GM21390 (cell line): ENCODE measurements around the gene EHHADH.

Experiments used
- ATAC-seq: cut with Tn5 transposase; IDR thresholded peaks from one replicate; pipeline ENCODE4 v1.9.1; 2021; ENCODE audit not compliant: unreplicated experiment

The EHHADH gene

DNA sequence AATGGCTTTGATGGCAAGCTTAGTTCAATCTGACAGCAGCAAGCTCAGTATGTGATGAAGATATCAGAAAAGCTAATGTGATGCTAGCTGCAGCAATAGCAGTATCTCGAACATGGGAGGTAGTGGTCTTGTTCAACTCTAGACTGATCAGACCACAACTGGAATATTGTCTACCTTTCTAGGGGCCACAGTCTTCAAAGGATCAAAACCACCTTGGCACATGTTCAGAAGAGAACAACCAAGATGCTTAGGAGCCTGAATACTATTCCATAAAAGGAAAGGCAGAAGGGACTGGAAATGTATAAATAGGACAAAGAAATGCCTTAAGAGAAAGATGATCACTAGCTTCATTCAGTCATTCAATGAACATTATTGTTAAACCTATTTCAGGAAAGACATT, 103.3 kb downstream of the EHHADH start:
- no peak for ATAC-seq

DNA sequence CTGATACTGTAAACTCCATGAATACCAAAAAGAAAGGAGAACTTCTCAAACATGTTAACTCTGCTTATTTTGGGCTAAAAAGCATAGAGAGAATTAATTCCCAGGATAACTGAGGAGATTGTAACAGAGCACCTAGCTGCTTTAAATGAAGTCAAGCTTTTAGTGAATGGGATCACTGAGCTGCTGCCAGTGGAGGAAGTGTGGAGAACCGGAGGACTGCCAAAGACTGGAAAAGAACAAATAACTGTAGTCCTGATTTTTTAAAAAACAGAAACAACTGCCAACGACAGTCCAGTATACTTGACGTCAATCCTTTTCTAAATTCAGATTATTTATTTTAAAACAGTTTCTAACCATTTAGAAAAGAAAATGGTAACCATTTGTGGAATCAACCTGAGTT, 104.3 kb downstream of the EHHADH start:
- no peak for ATAC-seq

DNA sequence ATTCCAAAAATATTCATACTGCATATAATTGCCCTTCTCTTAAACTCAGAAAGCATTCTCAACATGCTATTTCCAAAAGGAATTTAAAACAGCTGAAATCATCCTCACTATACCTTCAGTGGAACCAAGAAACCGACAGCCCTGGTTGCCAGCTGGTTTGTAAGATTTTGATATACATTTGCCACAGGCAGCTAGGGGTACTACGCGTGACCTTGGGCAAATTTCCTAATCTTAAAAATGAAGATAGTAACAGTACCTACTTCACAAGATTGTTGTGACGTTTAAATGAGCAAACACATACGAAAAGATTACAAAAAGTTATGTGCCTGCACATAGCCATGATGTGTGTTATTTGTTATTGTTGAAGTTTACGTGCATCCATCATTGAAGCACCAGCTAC, 108.3 kb downstream of the EHHADH start:
- no peak for ATAC-seq

DNA sequence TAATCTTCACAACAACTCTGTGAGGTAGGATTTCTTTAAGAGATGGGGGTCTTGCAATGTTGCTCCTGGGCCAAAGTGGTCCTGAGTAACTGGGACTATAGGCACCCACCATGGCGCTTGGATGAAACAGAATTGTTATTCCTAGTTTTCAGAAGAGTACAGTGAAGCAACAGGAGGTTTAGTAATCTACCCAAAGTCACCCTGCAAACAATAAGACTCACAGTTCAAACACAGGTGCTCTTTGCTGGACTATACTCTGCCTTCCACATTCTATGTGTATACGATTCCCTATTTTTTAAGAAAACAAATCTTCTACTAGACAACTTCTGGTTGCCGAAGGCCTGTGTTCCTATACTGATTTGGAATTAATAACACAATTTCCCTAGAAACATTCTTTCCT, 109.1 kb downstream of the EHHADH start:
- ATAC-seq: no peak
